HepG2 (cell line): ENCODE measurements around the gene USP40. TPM values are rescaled to one million over a fixed set of nuclear protein-coding genes. Genes with fewer than 3 reads are reported as not detected.

Experiments
- ATAC-seq: fragments of 200-7000 bp; cut with Tn5 transposase; 3 replicates; pipeline ENCODE4 v1.9.1; 2020; ENCODE audit warnings: mild to moderate bottlenecking, moderate library complexity
- BruUV-seq: library from RNA; stranded (reverse); fragments of 400-500 nt; replicated peaks from 2 replicates; lab custom pipeline; 2021; lab: Mats Ljungman, UMichigan
- CTCF ChIA-PET: fragments of 300-600 bp; formaldehyde crosslinking; extraction: SDS; loops from one replicate; lab custom pipeline; 2021; ENCODE audit warnings: low total read pairs, inconsistent platforms, low intra/inter-chr PET ratio; lab: Yijun Ruan, JAX
- POLR2A ChIA-PET: fragments of 350-600 bp; sonication (Branson Sonifier 250); formaldehyde crosslinking; loops from one replicate; lab custom pipeline; 2020; ENCODE audit warnings: antibody characterized with exemption, inconsistent platforms; lab: Yijun Ruan, JAX
- DNase-seq: peaks from one replicate; pipeline ENCODE4 v3.0.0-alpha.2; 2015; ENCODE audit warnings: low spot score
- FAIRE-seq: peaks from 3 replicates; lab custom pipeline; 2011; peaks lifted over from hg19 to GRCh38; lab: Jason Lieb, UNC
- H2AFZ ChIP-seq: one replicate; pipeline ENCODE4 v1.6.1; 2011; ENCODE audit warnings: low read length, inconsistent platforms
- H3K27ac ChIP-seq: fragments of 300-600 bp; 3 replicates; pipeline ENCODE4 v1.8.0; 2011; ENCODE audit warnings: mixed run types, mild to moderate bottlenecking, mixed read lengths, low read length, inconsistent platforms; ENCODE audit not compliant: insufficient read depth; ENCODE audit errors: extremely low read length
- H3K27me3 ChIP-seq, 2 experiments: fragments of 200-600 bp in 1 of 2; 2 replicates in 1 of 2; 3 replicates in 1 of 2; pipeline versions ENCODE4 v1.6.0 to v1.8.0; 2011; ENCODE audit warnings: low read length in 2 of 2, mild to moderate bottlenecking in 2 of 2, moderate library complexity in 2 of 2, inconsistent platforms in 1 of 2; ENCODE audit not compliant: insufficient read depth in 2 of 2, control insufficient read depth in 1 of 2
- H3K36me3 ChIP-seq, 2 experiments: fragments of 200-600 bp in 1 of 2; replicated peaks in 1 of 2; 2 replicates in 1 of 2; 3 replicates in 1 of 2; pipeline versions ENCODE4 v1.5.1 to v1.8.0; 2011; ENCODE audit warnings: low read length in 2 of 2, inconsistent platforms in 1 of 2; ENCODE audit not compliant: insufficient read depth in 2 of 2, control insufficient read depth in 1 of 2
- H3K4me1 ChIP-seq: 2 replicates; pipeline ENCODE4 v1.5.1; 2012; ENCODE audit warnings: low read length, inconsistent platforms; ENCODE audit not compliant: insufficient read depth
- H3K4me2 ChIP-seq: 2 replicates; pipeline ENCODE4 v1.6.0; 2011; ENCODE audit warnings: low read depth, low read length, inconsistent platforms
- H3K4me3 ChIP-seq, 3 experiments: fragments of 200-600 bp in 1 of 3; sonication (generic), shearing (Covaris generic) in 1 of 3; replicated peaks in 1 of 3; 2 replicates each; pipeline ENCODE4 v1.5.1; 2011 to 2016; ENCODE audit warnings: low read length in 3 of 3, inconsistent platforms in 2 of 3, low read depth in 2 of 3, mild to moderate bottlenecking in 2 of 3, control low read depth in 1 of 3, mixed read lengths in 1 of 3; ENCODE audit not compliant: insufficient read depth in 1 of 3
- H3K79me2 ChIP-seq: one replicate; pipeline ENCODE4 v1.6.1; 2011; ENCODE audit warnings: low read length, inconsistent platforms; ENCODE audit not compliant: insufficient read depth
- H3K9ac ChIP-seq: 2 replicates; pipeline ENCODE4 v1.6.0; 2011; ENCODE audit warnings: mild to moderate bottlenecking, low read depth, low read length, inconsistent platforms; ENCODE audit not compliant: insufficient read depth
- H3K9me3 ChIP-seq: 2 replicates; pipeline ENCODE4 v1.5.1; 2012; ENCODE audit warnings: mild to moderate bottlenecking, low read length
- H4K20me1 ChIP-seq: 2 replicates; pipeline ENCODE4 v1.6.0; 2011; ENCODE audit warnings: inconsistent platforms, mild to moderate bottlenecking, low read length, moderate library complexity; ENCODE audit not compliant: insufficient read depth
- FOXO4 ChIP-seq: sonication (generic); formaldehyde crosslinking; conservative IDR thresholded peaks from 2 replicates; pipeline ENCODE4 v1.8.1; 2023; ENCODE audit warnings: missing genetic modification reagents
- FOXP4 ChIP-seq: sonication (generic); formaldehyde crosslinking; IDR thresholded peaks from 2 replicates; pipeline ENCODE4 v1.4.0; 2020; ENCODE audit warnings: missing genetic modification reagents
- WGBS: methylation state at CpG from one replicate; pipeline ENCODE4 v1.1.6; 2017; ENCODE audit warnings: low lambda C conversion rate; 5-methylcytosine and 5-hydroxymethylcytosine counted together
- in situ Hi-C: cut with HindIII; loops from 2 replicates; pipeline ENCODE4 v1.10.0; 2017; ENCODE audit warnings: low pct_unique_long_range_greater_than_20kb; ENCODE audit not compliant: extremely low pct_ligation_motif_present
- intact Hi-C: fragments of 100-400 bp; cut with micrococcal nuclease; formaldehyde crosslinking; loops from one replicate; pipeline ENCODE4 v1.10.0; 2022; ENCODE audit not compliant: unreplicated experiment
- polyA plus RNA-seq, 8 experiments: library from polyadenylated mRNA; depleted of rRNA in 3 of 8; stranded (reverse) in 7 of 8; unstranded in 1 of 8; fragments of >200 nt; fragmentation: Illumina TruSeq in 4 of 8; extraction: Trizol in 4 of 8; gene quantifications; 2 replicates each; pipeline versions ENCODE4 v1.2.1 to v1.2.3, GENCODE V29; 2011 to 2016; ENCODE audit warnings: low read depth in 4 of 8, missing spikeins in 1 of 8, mixed read lengths in 1 of 8; ENCODE audit not compliant: insufficient read depth in 1 of 8
- total RNA-seq, 5 experiments: library from RNA; depleted of rRNA; stranded (reverse); fragments of >200 nt; fragmentation: Illumina TruSeq; extraction: Trizol; gene quantifications; 2 replicates each; pipeline ENCODE4 v1.2.3, GENCODE V29; 2016; ENCODE audit warnings: low read depth in 1 of 5

Gene USP40
- total and polyA plus RNA-seq, 2 of the 13 experiments (the other 11 are each of a cell fraction or from before 2014, with no cell fraction given) = 41.0 to 46.3 TPM

GRCh38 chr2:233476651-233477547 is 89.7 kb downstream of the USP40 start:
- no peak for DNase-seq

More at GRCh38 chr2:233476651-233477547, 89.7 kb downstream of the USP40 start:
- no peak for FAIRE-seq
- no TSS peak for BruUV-seq
- in situ Hi-C loops = no loop called here
- Histone ChIP-seq H3K27me3 (no peaks in the 10 kb centered on the region), H3K79me2 (no peaks in the 10 kb centered on the region), H3K9ac (no peak overlapping the region), H3K27ac (no peak overlapping the region), H3K4me1 (no peaks in the 10 kb centered on the region)
- CTCF ChIA-PET = no interaction called here
- 0 out of 2 replicates have a peak, but pooled peaks have one; percentile 29 for TF ChIP-seq FOXO4 (CRISPR knock-in tag)
- TF ChIP-seq FOXP4 (CRISPR knock-in tag) = no peak
- TF ChIP-seq, all 625 proteins: peak for 1
- peaks cover 12 to 14% of the 10 kb centered on the region in 2 experiments; a peak in 4 of 5 replicates for H3K36me3 ChIP-seq
- ATAC-seq = peak; percentile 3; the same call in 2 of the 3 replicates
- no peak overlapping the region for H3K4me3 ChIP-seq
- no peak overlapping the region for H3K4me2 ChIP-seq
- H4K20me1 ChIP-seq = no peaks in the 10 kb centered on the region
- H3K9me3 ChIP-seq = no peaks in the 10 kb centered on the region
- intact Hi-C loops = no loop called here
- 95% methylated on average over 45 of the region's 45 CpGs for whole genome bisulfite sequencing
- POLR2A ChIA-PET = no interaction called here
- H2AFZ ChIP-seq = no peak overlapping the region
